Mammary epithelial cell (primary cell): ENCODE results near the gene CHTF8.
"Not testable (repeated sequence)": the region's sequence is repeated elsewhere in the genome, so short reads cannot be mapped to it uniquely, and the experiment has no call there.

Experiments used
- EZH2 ChIP-seq: IDR thresholded peaks from 2 replicates; pipeline ENCODE4 v1.6.1; 2012; ENCODE audit warnings: low read length, inconsistent platforms, borderline replicate concordance
- TF ChIP-seq, protein P1 (sequence below), 2 donors: IDR thresholded peaks in 1 of 2; conservative IDR thresholded peaks in 1 of 2; 2 replicates each; pipeline ENCODE4 v1.5.1; 2011 to 2012; ENCODE audit warnings: inconsistent platforms in 2 of 2, low read length in 2 of 2, mild to moderate bottlenecking in 2 of 2, control low read depth in 1 of 2, low read depth in 1 of 2; ENCODE audit not compliant: insufficient read depth in 1 of 2; ENCODE audit errors: extremely low read depth in 1 of 2

DNA sequence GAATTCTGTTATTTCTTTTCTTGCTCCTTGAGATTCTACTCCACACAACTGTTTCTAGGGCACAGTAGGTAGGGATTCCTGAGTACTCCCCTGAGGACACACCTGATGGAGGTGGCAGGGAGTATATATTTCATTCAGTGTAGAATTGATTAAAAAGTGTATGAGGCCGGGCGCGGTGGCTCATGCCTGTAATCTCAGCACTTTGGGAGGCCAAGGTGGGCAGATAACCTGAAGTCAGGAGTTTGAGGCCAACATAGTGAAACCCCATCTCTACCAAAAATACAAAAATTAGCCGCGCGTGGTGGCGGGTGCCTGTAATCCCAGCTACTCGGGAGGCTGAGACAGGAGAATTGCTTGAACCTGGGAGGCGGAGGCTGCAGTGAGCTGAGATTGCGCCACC, 5.6 kb downstream of the CHTF8 start:
- TF ChIP-seq EZH2: not testable (repeated sequence)
- TF ChIP-seq, protein P1, sequence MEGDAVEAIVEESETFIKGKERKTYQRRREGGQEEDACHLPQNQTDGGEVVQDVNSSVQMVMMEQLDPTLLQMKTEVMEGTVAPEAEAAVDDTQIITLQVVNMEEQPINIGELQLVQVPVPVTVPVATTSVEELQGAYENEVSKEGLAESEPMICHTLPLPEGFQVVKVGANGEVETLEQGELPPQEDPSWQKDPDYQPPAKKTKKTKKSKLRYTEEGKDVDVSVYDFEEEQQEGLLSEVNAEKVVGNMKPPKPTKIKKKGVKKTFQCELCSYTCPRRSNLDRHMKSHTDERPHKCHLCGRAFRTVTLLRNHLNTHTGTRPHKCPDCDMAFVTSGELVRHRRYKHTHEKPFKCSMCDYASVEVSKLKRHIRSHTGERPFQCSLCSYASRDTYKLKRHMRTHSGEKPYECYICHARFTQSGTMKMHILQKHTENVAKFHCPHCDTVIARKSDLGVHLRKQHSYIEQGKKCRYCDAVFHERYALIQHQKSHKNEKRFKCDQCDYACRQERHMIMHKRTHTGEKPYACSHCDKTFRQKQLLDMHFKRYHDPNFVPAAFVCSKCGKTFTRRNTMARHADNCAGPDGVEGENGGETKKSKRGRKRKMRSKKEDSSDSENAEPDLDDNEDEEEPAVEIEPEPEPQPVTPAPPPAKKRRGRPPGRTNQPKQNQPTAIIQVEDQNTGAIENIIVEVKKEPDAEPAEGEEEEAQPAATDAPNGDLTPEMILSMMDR (conservative IDR thresholded peaks at IDR 0.05 in 1 of 2, IDR thresholded peaks at IDR 0.05 in 1 of 2; ENCODE audit: extremely low read depth in 1 of 2, insufficient read depth in 1 of 2, low read depth in 1 of 2, low read length in 2 of 2): not testable (repeated sequence)
